GM23338 (cell line): ENCODE measurements around the gene NECAP2. TPM values are rescaled to one million over a fixed set of nuclear protein-coding genes. Genes with fewer than 3 reads are reported as not detected.
A peak's percentile ranks its signal among the peaks of the same experiment; 100 is the strongest.

Source experiments
- ATAC-seq: fragments of 200-7000 bp; cut with Tn5 transposase; 3 replicates; pipeline ENCODE4 v1.9.1; 2020
- DNase-seq: peaks from one replicate; pipeline ENCODE4 v3.0.0-alpha.2; 2015; ENCODE audit warnings: low spot score
- H2AFZ ChIP-seq: fragments of 200-600 bp; sonication (generic); 2 replicates; pipeline ENCODE4 v1.8.0; 2016; ENCODE audit warnings: antibody characterized with exemption, mild to moderate bottlenecking, moderate library complexity
- H3F3A ChIP-seq: fragments of 200-600 bp; sonication (generic); replicated peaks from 2 replicates; pipeline ENCODE4 v1.8.0; 2017; ENCODE audit warnings: antibody characterized with exemption, mixed run types, low read depth
- H3K27ac ChIP-seq: fragments of 200-600 bp; sonication (generic); 2 replicates; pipeline ENCODE4 v1.6.1; 2016; ENCODE audit warnings: low read depth
- H3K27me3 ChIP-seq: fragments of 200-600 bp; sonication (generic); 2 replicates; pipeline ENCODE4 v1.8.0; 2016; ENCODE audit warnings: mild to moderate bottlenecking, mixed run types, moderate library complexity; ENCODE audit not compliant: insufficient read depth
- H3K36me3 ChIP-seq: fragments of 200-600 bp; sonication (generic); 2 replicates; pipeline ENCODE4 v1.8.0; 2016; ENCODE audit warnings: mild to moderate bottlenecking; ENCODE audit not compliant: insufficient read depth
- H3K4me1 ChIP-seq: fragments of 200-600 bp; sonication (generic); 2 replicates; pipeline ENCODE4 v1.8.0; 2016; ENCODE audit warnings: mild to moderate bottlenecking, moderate library complexity; ENCODE audit not compliant: insufficient read depth
- H3K4me2 ChIP-seq: fragments of 200-600 bp; sonication (generic); 2 replicates; pipeline ENCODE4 v1.7.1; 2017; ENCODE audit warnings: mixed run types
- H3K4me3 ChIP-seq: fragments of 200-600 bp; sonication (generic); 2 replicates; pipeline ENCODE4 v1.6.1; 2016; ENCODE audit warnings: mixed run types
- H3K79me2 ChIP-seq: fragments of 200-600 bp; sonication (generic); replicated peaks from 2 replicates; pipeline ENCODE4 v1.8.0; 2017; ENCODE audit warnings: mild to moderate bottlenecking; ENCODE audit not compliant: insufficient read depth
- H3K9me2 ChIP-seq: fragments of 200-600 bp; sonication (generic); 2 replicates; pipeline ENCODE4 v1.8.0; 2017; ENCODE audit not compliant: insufficient read depth
- H4K20me1 ChIP-seq: fragments of 200-600 bp; sonication (generic); replicated peaks from 2 replicates; pipeline ENCODE4 v1.8.0; 2017; ENCODE audit warnings: mild to moderate bottlenecking; ENCODE audit not compliant: insufficient read depth
- H3K27ac Mint-ChIP-seq: 2 replicates; pipeline ENCODE4 v1.8.0; 2020; ENCODE audit warnings: inconsistent platforms, mild to moderate bottlenecking, moderate library complexity, mixed read lengths
- H3K27me3 Mint-ChIP-seq: 3 replicates; pipeline ENCODE4 v1.8.0; 2022; ENCODE audit warnings: low read depth, mild to moderate bottlenecking, moderate library complexity, mixed read lengths, inconsistent platforms; ENCODE audit not compliant: insufficient read depth, poor library complexity
- H3K36me3 Mint-ChIP-seq: 3 replicates; pipeline ENCODE4 v1.8.0; 2021; ENCODE audit warnings: low read depth, mild to moderate bottlenecking, inconsistent platforms, moderate library complexity, mixed read lengths
- H3K4me1 Mint-ChIP-seq: 3 replicates; pipeline ENCODE4 v1.8.0; 2020; ENCODE audit warnings: mild to moderate bottlenecking, inconsistent platforms, mixed read lengths
- H3K4me3 Mint-ChIP-seq: 3 replicates; pipeline ENCODE4 v1.8.0; 2021; ENCODE audit warnings: moderate library complexity, mild to moderate bottlenecking, inconsistent platforms, mixed read lengths
- H3K9me3 Mint-ChIP-seq: 3 replicates; pipeline ENCODE4 v1.8.0; 2020; ENCODE audit warnings: moderate library complexity, mild to moderate bottlenecking, inconsistent platforms, mixed read lengths
- CREB1 ChIP-seq: fragments of 250-450 bp; sonication (Bioruptor Pico); IDR thresholded peaks from 2 replicates; pipeline ENCODE4 v1.5.0; 2020; ENCODE audit warnings: low read depth, mild to moderate bottlenecking, moderate library complexity
- CTCF ChIP-seq, 2 experiments: fragments of 200-600 bp in 1 of 2; sonication (generic) in 1 of 2; conservative IDR thresholded peaks; 2 replicates each; pipeline versions ENCODE4 v1.5.1 to v1.6.1; 2016 to 2017; ENCODE audit warnings: antibody characterized with exemption in 2 of 2, low read depth in 2 of 2, mild to moderate bottlenecking in 2 of 2, moderate library complexity in 1 of 2
- ETS1 ChIP-seq: IDR thresholded peaks from 2 replicates; pipeline ENCODE4 v1.6.1; 2016; ENCODE audit warnings: antibody characterized with exemption
- EZH2 ChIP-seq: fragments of 200-600 bp; sonication (generic); IDR thresholded peaks from one replicate; pipeline ENCODE4 v1.8.0; 2017; ENCODE audit warnings: antibody characterized with exemption, mild to moderate bottlenecking, low read depth; ENCODE audit not compliant: unreplicated experiment
- EZH2phosphoT487 ChIP-seq: fragments of 200-600 bp; sonication (generic); IDR thresholded peaks from one replicate; pipeline ENCODE4 v1.8.1; 2018; ENCODE audit warnings: antibody characterized with exemption; ENCODE audit not compliant: unreplicated experiment
- JUNB ChIP-seq: IDR thresholded peaks from one replicate; pipeline ENCODE4 v1.6.1; 2016; ENCODE audit warnings: antibody characterized with exemption; ENCODE audit not compliant: unreplicated experiment
- NANOG ChIP-seq: IDR thresholded peaks from 2 replicates; pipeline ENCODE4 v1.6.1; 2016; ENCODE audit warnings: antibody characterized with exemption, borderline replicate concordance
- POLR2AphosphoS5 ChIP-seq: IDR thresholded peaks from 2 replicates; pipeline ENCODE4 v1.6.1; 2016; ENCODE audit warnings: antibody characterized with exemption, low read depth
- STAT1 ChIP-seq: IDR thresholded peaks from one replicate; pipeline ENCODE4 v1.6.1; 2016; ENCODE audit warnings: antibody characterized with exemption; ENCODE audit not compliant: unreplicated experiment
- ZNF331 ChIP-seq: fragments of 250-450 bp; sonication (Bioruptor Pico); IDR thresholded peaks from 2 replicates; pipeline ENCODE4 v1.5.0; 2020; ENCODE audit warnings: low read depth, mild to moderate bottlenecking, moderate library complexity
- polyA plus RNA-seq: library from polyadenylated mRNA; unstranded; fragments of >200 nt; fragmentation: Nextera tagmentation; extraction: Ambion mirVana; gene quantifications from 2 replicates; pipeline ENCODE4 v1.2.1, GENCODE V29; 2016
- total RNA-seq: library from RNA; depleted of rRNA; stranded (reverse); fragments of >200 nt; shearing (Covaris generic); gene quantifications from 2 replicates; pipeline ENCODE4 v1.2.3, GENCODE V29; 2014
- TF ChIP-seq, protein P1 (sequence below): fragments of 250-450 bp; sonication (Bioruptor Pico); IDR thresholded peaks from 2 replicates; pipeline ENCODE4 v1.5.0; 2020; ENCODE audit warnings: mild to moderate bottlenecking, moderate library complexity

NECAP2 gene
- total and polyA plus RNA-seq, 2 experiments from 2014 or later = 20.2 to 28.9 TPM

GRCh38 chr1:16396591-16396990, 43.9 kb upstream of the NECAP2 start:
- H3K36me3 Mint-ChIP-seq = peaks cover 47% of the 10 kb centered on the region
- Histone ChIP-seq H2AFZ (no peak overlapping the region), H3K4me2 (no peak overlapping the region), H4K20me1 (peaks cover 31% of the 10 kb centered on the region), H3F3A (no peaks in the 10 kb centered on the region), H3K4me3 (no peak overlapping the region), H3K4me1 (peaks cover 23% of the 10 kb centered on the region), H3K9me2 (no peaks in the 10 kb centered on the region), H3K79me2 (peaks cover 26% of the 10 kb centered on the region), H3K27ac (no peak overlapping the region), H3K36me3 (peaks cover 7% of the 10 kb centered on the region), H3K27me3 (no peaks in the 10 kb centered on the region)
- H3K9me3 Mint-ChIP-seq = no peaks in the 10 kb centered on the region
- H3K27me3 Mint-ChIP-seq = peaks cover 11% of the 10 kb centered on the region
- DNase-seq (no peak), ATAC-seq (no peak)
- peaks cover 38% of the 10 kb centered on the region for H3K4me1 Mint-ChIP-seq
- no peak for TF ChIP-seq NANOG
- no peak for TF ChIP-seq STAT1
- 0 out of 2 replicates have a peak, but pooled peaks have one; percentile 23 for TF ChIP-seq POLR2AphosphoS5
- no peak overlapping the region for H3K4me3 Mint-ChIP-seq
- peak overlapping the region; percentile 90 for H3K27ac Mint-ChIP-seq

- H3F3A ChIP-seq = no peaks in the 10 kb centered on the region
- peaks cover 18% of the 10 kb centered on the region for H3K4me1 ChIP-seq
- DNase-seq (no peak), ATAC-seq (no peak)
- H3K27ac Mint-ChIP-seq = peak overlapping the region; percentile 90; the same call in 1 of the 2 replicates
- no peak overlapping the region for H3K4me2 ChIP-seq
- H3K9me3 Mint-ChIP-seq = no peaks in the 10 kb centered on the region
- no peak overlapping the region for H3K4me3 Mint-ChIP-seq
- H3K4me1 Mint-ChIP-seq = peaks cover 33% of the 10 kb centered on the region
- no peak overlapping the region for H2AFZ ChIP-seq
- peaks cover 26% of the 10 kb centered on the region for H4K20me1 ChIP-seq
- peaks cover 7% of the 10 kb centered on the region for H3K36me3 ChIP-seq
- H3K27me3 Mint-ChIP-seq = peaks cover 10% of the 10 kb centered on the region
- H3K36me3 Mint-ChIP-seq = peaks cover 47% of the 10 kb centered on the region
- peaks cover 21% of the 10 kb centered on the region for H3K79me2 ChIP-seq
- H3K4me3 ChIP-seq = no peak overlapping the region
- H3K27ac ChIP-seq = no peak overlapping the region
- no peaks in the 10 kb centered on the region for H3K9me2 ChIP-seq
- no peaks in the 10 kb centered on the region for H3K27me3 ChIP-seq
- TF ChIP-seq CTCF (conservative IDR thresholded peaks at IDR 0.05; ENCODE audit: low read depth in 2 of 2) (no peak), EZH2phosphoT487 (no peak), JUNB (no peak), CREB1 (CRISPR knock-in tag) (no peak), ZNF331 (CRISPR knock-in tag) (no peak), ETS1 (no peak), EZH2 (no peak)
- TF ChIP-seq, protein P1, sequence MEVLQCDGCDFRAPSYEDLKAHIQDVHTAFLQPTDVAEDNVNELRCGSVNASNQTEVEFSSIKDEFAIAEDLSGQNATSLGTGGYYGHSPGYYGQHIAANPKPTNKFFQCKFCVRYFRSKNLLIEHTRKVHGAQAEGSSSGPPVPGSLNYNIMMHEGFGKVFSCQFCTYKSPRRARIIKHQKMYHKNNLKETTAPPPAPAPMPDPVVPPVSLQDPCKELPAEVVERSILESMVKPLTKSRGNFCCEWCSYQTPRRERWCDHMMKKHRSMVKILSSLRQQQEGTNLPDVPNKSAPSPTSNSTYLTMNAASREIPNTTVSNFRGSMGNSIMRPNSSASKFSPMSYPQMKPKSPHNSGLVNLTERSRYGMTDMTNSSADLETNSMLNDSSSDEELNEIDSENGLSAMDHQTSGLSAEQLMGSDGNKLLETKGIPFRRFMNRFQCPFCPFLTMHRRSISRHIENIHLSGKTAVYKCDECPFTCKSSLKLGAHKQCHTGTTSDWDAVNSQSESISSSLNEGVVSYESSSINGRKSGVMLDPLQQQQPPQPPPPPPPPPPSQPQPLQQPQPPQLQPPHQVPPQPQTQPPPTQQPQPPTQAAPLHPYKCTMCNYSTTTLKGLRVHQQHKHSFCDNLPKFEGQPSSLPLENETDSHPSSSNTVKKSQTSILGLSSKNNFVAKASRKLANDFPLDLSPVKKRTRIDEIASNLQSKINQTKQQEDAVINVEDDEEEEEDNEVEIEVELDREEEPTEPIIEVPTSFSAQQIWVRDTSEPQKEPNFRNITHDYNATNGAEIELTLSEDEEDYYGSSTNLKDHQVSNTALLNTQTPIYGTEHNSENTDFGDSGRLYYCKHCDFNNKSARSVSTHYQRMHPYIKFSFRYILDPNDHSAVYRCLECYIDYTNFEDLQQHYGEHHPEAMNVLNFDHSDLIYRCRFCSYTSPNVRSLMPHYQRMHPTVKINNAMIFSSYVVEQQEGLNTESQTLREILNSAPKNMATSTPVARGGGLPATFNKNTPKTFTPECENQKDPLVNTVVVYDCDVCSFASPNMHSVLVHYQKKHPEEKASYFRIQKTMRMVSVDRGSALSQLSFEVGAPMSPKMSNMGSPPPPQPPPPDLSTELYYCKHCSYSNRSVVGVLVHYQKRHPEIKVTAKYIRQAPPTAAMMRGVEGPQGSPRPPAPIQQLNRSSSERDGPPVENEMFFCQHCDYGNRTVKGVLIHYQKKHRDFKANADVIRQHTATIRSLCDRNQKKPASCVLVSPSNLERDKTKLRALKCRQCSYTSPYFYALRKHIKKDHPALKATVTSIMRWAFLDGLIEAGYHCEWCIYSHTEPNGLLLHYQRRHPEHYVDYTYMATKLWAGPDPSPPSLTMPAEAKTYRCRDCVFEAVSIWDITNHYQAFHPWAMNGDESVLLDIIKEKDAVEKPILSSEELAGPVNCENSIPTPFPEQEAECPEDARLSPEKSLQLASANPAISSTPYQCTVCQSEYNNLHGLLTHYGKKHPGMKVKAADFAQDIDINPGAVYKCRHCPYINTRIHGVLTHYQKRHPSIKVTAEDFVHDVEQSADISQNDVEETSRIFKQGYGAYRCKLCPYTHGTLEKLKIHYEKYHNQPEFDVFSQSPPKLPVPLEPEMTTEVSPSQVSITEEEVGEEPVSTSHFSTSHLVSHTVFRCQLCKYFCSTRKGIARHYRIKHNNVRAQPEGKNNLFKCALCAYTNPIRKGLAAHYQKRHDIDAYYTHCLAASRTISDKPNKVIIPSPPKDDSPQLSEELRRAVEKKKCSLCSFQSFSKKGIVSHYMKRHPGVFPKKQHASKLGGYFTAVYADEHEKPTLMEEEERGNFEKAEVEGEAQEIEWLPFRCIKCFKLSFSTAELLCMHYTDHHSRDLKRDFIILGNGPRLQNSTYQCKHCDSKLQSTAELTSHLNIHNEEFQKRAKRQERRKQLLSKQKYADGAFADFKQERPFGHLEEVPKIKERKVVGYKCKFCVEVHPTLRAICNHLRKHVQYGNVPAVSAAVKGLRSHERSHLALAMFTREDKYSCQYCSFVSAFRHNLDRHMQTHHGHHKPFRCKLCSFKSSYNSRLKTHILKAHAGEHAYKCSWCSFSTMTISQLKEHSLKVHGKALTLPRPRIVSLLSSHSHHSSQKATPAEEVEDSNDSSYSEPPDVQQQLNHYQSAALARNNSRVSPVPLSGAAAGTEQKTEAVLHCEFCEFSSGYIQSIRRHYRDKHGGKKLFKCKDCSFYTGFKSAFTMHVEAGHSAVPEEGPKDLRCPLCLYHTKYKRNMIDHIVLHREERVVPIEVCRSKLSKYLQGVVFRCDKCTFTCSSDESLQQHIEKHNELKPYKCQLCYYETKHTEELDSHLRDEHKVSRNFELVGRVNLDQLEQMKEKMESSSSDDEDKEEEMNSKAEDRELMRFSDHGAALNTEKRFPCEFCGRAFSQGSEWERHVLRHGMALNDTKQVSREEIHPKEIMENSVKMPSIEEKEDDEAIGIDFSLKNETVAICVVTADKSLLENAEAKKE = no peak
Measured at GRCh38 chr1:16397120-16397519, 43.4 kb upstream of the NECAP2 start.
